ENCODE measurements around the gene NF1.

The NF1 gene

GRCh38 chr17:31202968-31203367, 108.2 kb downstream of the NF1 start:
- no peaks in the 10 kb centered on the region for H3K4me1 ChIP-seq (ENCODE audit: insufficient read depth, low read length, severe bottlenecking)

GRCh38 chr17:31211352-31212012, 116.7 kb downstream of the NF1 start:
- TF ChIP-seq EZH2 (IDR thresholded peaks at IDR 0.05; ENCODE audit: borderline replicate concordance, low read length) = no peak
- no peak for TF ChIP-seq CTCF (IDR thresholded peaks at IDR 0.05; ENCODE audit: low read length)
- no peaks in the 10 kb centered on the region for H3K79me2 ChIP-seq (ENCODE audit: insufficient read depth, low read length)
- H4K20me1 ChIP-seq (ENCODE audit: insufficient read depth, low read length) = no peaks in the 10 kb centered on the region
- no peak overlapping the region for H3K4me3 ChIP-seq (ENCODE audit: low read depth, low read length, poor library complexity, severe bottlenecking)
- H3K9me3 ChIP-seq (ENCODE audit: low read length) = no peaks in the 10 kb centered on the region
- H3K4me2 ChIP-seq (ENCODE audit: low read length) = no peak overlapping the region
- no peaks in the 10 kb centered on the region for H3K4me1 ChIP-seq (ENCODE audit: insufficient read depth, low read length, severe bottlenecking)
- no peak overlapping the region for H3K27ac ChIP-seq (ENCODE audit: low read depth, low read length, poor library complexity, severe bottlenecking)
- H2AFZ ChIP-seq (ENCODE audit: low read length) = no peak overlapping the region
- H3K27me3 ChIP-seq (ENCODE audit: insufficient read depth, low read length) = no peaks in the 10 kb centered on the region
- no peaks in the 10 kb centered on the region for H3K9me2 ChIP-seq (ENCODE audit: low read depth, low read length)
- no peaks in the 10 kb centered on the region for H3F3A ChIP-seq (ENCODE audit: insufficient read depth, low read length)
- no peaks in the 10 kb centered on the region for H3K36me3 ChIP-seq (ENCODE audit: insufficient read depth, low read length)
- no peak overlapping the region for H3K9ac ChIP-seq (ENCODE audit: low read length)

More at GRCh38 chr17:31202968-31203367, 108.2 kb downstream of the NF1 start:
- Histone ChIP-seq H2AFZ (ENCODE audit: low read length) (no peak overlapping the region), H3K4me2 (ENCODE audit: low read length) (no peak overlapping the region), H3F3A (ENCODE audit: insufficient read depth, low read length) (no peaks in the 10 kb centered on the region), H3K27me3 (ENCODE audit: insufficient read depth, low read length) (no peaks in the 10 kb centered on the region), H3K27ac (ENCODE audit: low read depth, low read length, poor library complexity, severe bottlenecking) (no peak overlapping the region), H3K9me3 (ENCODE audit: low read length) (no peaks in the 10 kb centered on the region), H3K4me3 (ENCODE audit: low read depth, low read length, poor library complexity, severe bottlenecking) (no peak overlapping the region), H3K9ac (ENCODE audit: low read length) (no peak overlapping the region), H3K36me3 (ENCODE audit: insufficient read depth, low read length) (no peaks in the 10 kb centered on the region), H4K20me1 (ENCODE audit: insufficient read depth, low read length) (no peaks in the 10 kb centered on the region), H3K9me2 (ENCODE audit: low read depth, low read length) (no peaks in the 10 kb centered on the region), H3K79me2 (ENCODE audit: insufficient read depth, low read length) (no peaks in the 10 kb centered on the region)
- TF ChIP-seq CTCF (IDR thresholded peaks at IDR 0.05; ENCODE audit: low read length) = no peak
- no peak for TF ChIP-seq EZH2 (IDR thresholded peaks at IDR 0.05; ENCODE audit: borderline replicate concordance, low read length)

- Histone ChIP-seq H3K4me1 (ENCODE audit: insufficient read depth, low read length, severe bottlenecking) (no peaks in the 10 kb centered on the region), H3K27me3 (ENCODE audit: insufficient read depth, low read length) (no peaks in the 10 kb centered on the region), H3K79me2 (ENCODE audit: insufficient read depth, low read length) (no peaks in the 10 kb centered on the region), H3F3A (ENCODE audit: insufficient read depth, low read length) (no peaks in the 10 kb centered on the region), H3K27ac (ENCODE audit: low read depth, low read length, poor library complexity, severe bottlenecking) (no peak overlapping the region), H3K9me2 (ENCODE audit: low read depth, low read length) (no peaks in the 10 kb centered on the region), H2AFZ (ENCODE audit: low read length) (no peak overlapping the region), H3K36me3 (ENCODE audit: insufficient read depth, low read length) (peaks cover 5% of the 10 kb centered on the region; the same call in 1 of the 2 replicates), H3K4me3 (ENCODE audit: low read depth, low read length, poor library complexity, severe bottlenecking) (no peak overlapping the region), H4K20me1 (ENCODE audit: insufficient read depth, low read length) (no peaks in the 10 kb centered on the region), H3K9me3 (ENCODE audit: low read length) (no peaks in the 10 kb centered on the region), H3K9ac (ENCODE audit: low read length) (no peak overlapping the region), H3K4me2 (ENCODE audit: low read length) (no peak overlapping the region)
- TF ChIP-seq EZH2 (IDR thresholded peaks at IDR 0.05; ENCODE audit: borderline replicate concordance, low read length) (no peak), CTCF (IDR thresholded peaks at IDR 0.05; ENCODE audit: low read length) (peak; percentile 80)
Observed at GRCh38 chr17:31216031-31216751, 121.4 kb downstream of the NF1 start.
